Measurements from ENCODE around the gene GPX4. TPM values are rescaled to one million over a fixed set of nuclear protein-coding genes. Genes with fewer than 3 reads are reported as not detected.

Gene GPX4
- total RNA-seq, 1 donor from 2014 or later, result 190 TPM

GRCh38 chr19:1155352-1156304 is 51.8 kb downstream of the GPX4 start:
- no peak for DNase-seq (ENCODE audit: low spot score in 2 of 2, unreplicated experiment in 2 of 2)
- no peaks in the 10 kb centered on the region for H3K27me3 Mint-ChIP-seq (ENCODE audit: low read depth)
- no peak overlapping the region for H3K4me3 Mint-ChIP-seq
- H3K4me1 Mint-ChIP-seq, result peaks cover 1% of the 10 kb centered on the region
- peaks cover 3% of the 10 kb centered on the region for H3K36me3 Mint-ChIP-seq
- H3K9me3 Mint-ChIP-seq, result no peaks in the 10 kb centered on the region
- H3K27ac Mint-ChIP-seq, result no peak overlapping the region
- no peak for TF ChIP-seq CTCF (IDR thresholded peaks at IDR 0.05; ENCODE audit: unreplicated experiment)

Other genes with a start within 250 kb of the GPX4 start
- gene CFD, start 244.3 kb upstream of the GPX4 start, total RNA-seq, result 3.2 to 3.5 TPM (median 3.4 TPM) in 3 replicates
- 79.8 to 87.8 TPM (median 80.0 TPM) in 3 replicates for gene MED16, start 210.8 kb upstream of the GPX4 start, total RNA-seq
- not detected in 3 replicates for gene RNU6-9, start 210.5 kb upstream of the GPX4 start, total RNA-seq
- gene R3HDM4, start 190.8 kb upstream of the GPX4 start, total RNA-seq, result 47.4 to 50.5 TPM (median 49.5 TPM) in 3 replicates
- gene KISS1R, start 186.7 kb upstream of the GPX4 start, total RNA-seq, result 1.0 to 1.5 TPM (median 1.1 TPM) in 3 replicates
- gene ARID3A, start 178.0 kb upstream of the GPX4 start, total RNA-seq, result 65.9 to 72.4 TPM (median 70.6 TPM) in 3 replicates
- 59.3 to 65.2 TPM (median 59.4 TPM) in 3 replicates for gene WDR18, start 119.6 kb upstream of the GPX4 start, total RNA-seq
- gene GRIN3B, start 103.6 kb upstream of the GPX4 start, total RNA-seq, result 0.29 to 0.36 TPM (median 0.34 TPM) in 3 replicates
- 232 to 245 TPM (median 242 TPM) in 3 replicates for gene TMEM259, start 82.9 kb upstream of the GPX4 start, total RNA-seq
- not detected in 3 replicates for gene RNU6-2, start 82.5 kb upstream of the GPX4 start, total RNA-seq
- gene CNN2, start 77.4 kb upstream of the GPX4 start, total RNA-seq, result 492 to 501 TPM (median 493 TPM) in 3 replicates
- gene ABCA7, start 63.9 kb upstream of the GPX4 start, total RNA-seq, result 18.0 to 22.5 TPM (median 20.1 TPM) in 3 replicates
- gene ARHGAP45, start 36.8 kb upstream of the GPX4 start, total RNA-seq, result 2.4 to 3.8 TPM (median 3.2 TPM) in 3 replicates
- 137 to 145 TPM (median 143 TPM) in 3 replicates for gene POLR2E, start 8.6 kb upstream of the GPX4 start, total RNA-seq
- gene SBNO2, start 70.3 kb downstream of the GPX4 start, total RNA-seq, result 48.5 to 56.1 TPM (median 53.0 TPM) in 3 replicates
- gene STK11, start 101.8 kb downstream of the GPX4 start, total RNA-seq, result 71.7 to 73.0 TPM (median 71.8 TPM) in 3 replicates
- gene CBARP, start 134.0 kb downstream of the GPX4 start, total RNA-seq, result 9.0 to 10.4 TPM (median 9.2 TPM) in 3 replicates
- 105 to 115 TPM (median 108 TPM) in 3 replicates for gene ATP5F1D, start 137.8 kb downstream of the GPX4 start, total RNA-seq
- gene MIDN, start 144.6 kb downstream of the GPX4 start, total RNA-seq, result 168 to 177 TPM (median 172 TPM) in 3 replicates
- gene CIRBP, start 165.3 kb downstream of the GPX4 start, total RNA-seq, result 659 to 674 TPM (median 670 TPM) in 3 replicates
- 24.4 to 25.8 TPM (median 25.5 TPM) in 3 replicates for gene FAM174C, start 171.5 kb downstream of the GPX4 start, total RNA-seq
- 13.1 to 15.0 TPM (median 14.0 TPM) in 3 replicates for gene EFNA2, start 181.9 kb downstream of the GPX4 start, total RNA-seq